Measurements from ENCODE around the gene TIMM17B. TPM values are rescaled to one million over a fixed set of nuclear protein-coding genes. Genes with fewer than 3 reads are reported as not detected.

Gene TIMM17B
- total and polyA plus RNA-seq, 2 donors from 2014 or later = 44.8 to 109 TPM

DNA sequence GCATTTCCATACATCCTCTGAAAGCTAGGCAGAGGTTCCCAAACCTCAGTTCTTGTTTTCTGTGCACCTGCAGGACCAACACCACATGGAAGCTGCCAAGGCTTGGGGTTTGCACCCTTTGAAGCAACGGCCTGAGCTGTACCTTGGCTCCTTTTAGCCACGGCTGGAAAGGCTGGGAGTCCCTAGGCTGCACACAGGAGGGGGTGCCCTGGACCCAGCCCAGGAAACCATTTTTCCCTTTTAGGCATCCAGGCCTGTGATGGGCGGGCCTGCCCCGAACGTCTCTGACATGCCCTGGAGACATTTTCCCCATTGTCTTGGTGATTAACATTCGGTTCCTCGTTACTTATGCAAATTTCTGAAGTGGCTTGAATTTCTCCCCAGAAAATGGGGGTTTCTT, 44.7 kb downstream of the TIMM17B start:
- no peaks in the 10 kb centered on the region for H3K27me3 ChIP-seq (ENCODE audit: control insufficient read depth, insufficient read depth, low read length)
- intact Hi-C loops (cut with DNase I) = no loop called here
- no peaks in the 10 kb centered on the region for H3K36me3 ChIP-seq (ENCODE audit: control insufficient read depth in 2 of 3, insufficient read depth in 3 of 3, low read length in 3 of 3)
- no peak overlapping the region for H3K4me3 ChIP-seq (ENCODE audit: low read length in 3 of 3)
- H3K4me1 ChIP-seq (ENCODE audit: control insufficient read depth in 2 of 3, insufficient read depth in 2 of 3, low read depth in 1 of 3, low read length in 3 of 3) = no peaks in the 10 kb centered on the region
- no peak overlapping the region for H3K27ac ChIP-seq (ENCODE audit: low read depth in 2 of 2, low read length in 2 of 2)
- no peak overlapping the region for H3K9ac ChIP-seq (ENCODE audit: low read length in 3 of 3)
- FAIRE-seq (no peak), DNase-seq (no peak)
- no peaks in the 10 kb centered on the region for H3K9me3 ChIP-seq (ENCODE audit: control insufficient read depth in 2 of 3, insufficient read depth in 1 of 3, low read length in 3 of 3)
- no peak for TF ChIP-seq CTCF (IDR thresholded peaks at IDR 0.05; ENCODE audit: borderline replicate concordance, extremely low read depth, insufficient read depth)

DNA sequence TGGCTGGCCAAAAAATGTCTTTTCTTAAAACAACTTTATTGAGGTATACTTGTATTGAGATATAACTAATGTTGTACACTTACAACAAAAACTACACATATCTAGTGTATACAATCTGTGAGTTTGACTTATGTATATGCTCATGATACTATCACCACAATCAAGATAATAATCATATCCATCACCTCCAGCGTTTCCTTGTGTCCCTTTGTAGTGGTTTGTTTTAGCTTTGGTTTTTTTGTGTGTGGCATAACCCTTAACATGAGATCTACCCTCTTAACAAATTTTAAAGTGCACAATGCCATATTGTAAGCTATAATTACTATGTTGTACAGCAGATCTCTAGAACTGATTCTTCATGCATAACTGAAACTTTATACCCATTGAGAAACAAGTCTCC, 48.7 kb downstream of the TIMM17B start:
- Histone ChIP-seq H3K9ac (ENCODE audit: low read length in 3 of 3) (no peak overlapping the region), H3K9me3 (ENCODE audit: control insufficient read depth in 2 of 3, insufficient read depth in 1 of 3, low read length in 3 of 3) (no peaks in the 10 kb centered on the region), H3K27ac (ENCODE audit: low read depth in 2 of 2, low read length in 2 of 2) (no peak overlapping the region), H3K36me3 (ENCODE audit: control insufficient read depth in 2 of 3, insufficient read depth in 3 of 3, low read length in 3 of 3) (no peaks in the 10 kb centered on the region), H3K4me1 (ENCODE audit: control insufficient read depth in 2 of 3, insufficient read depth in 2 of 3, low read depth in 1 of 3, low read length in 3 of 3) (no peaks in the 10 kb centered on the region), H3K4me3 (ENCODE audit: low read length in 3 of 3) (no peak overlapping the region), H3K27me3 (ENCODE audit: control insufficient read depth, insufficient read depth, low read length) (no peaks in the 10 kb centered on the region)
- no peak for DNase-seq
- intact Hi-C loops (cut with DNase I) = no loop called here
- no peak for TF ChIP-seq CTCF (IDR thresholded peaks at IDR 0.05; ENCODE audit: borderline replicate concordance, extremely low read depth, insufficient read depth)
- FAIRE-seq = no peak

Other genes starting within 250 kb of the TIMM17B start
- 14.2 TPM for gene WAS, start 214.0 kb downstream of the TIMM17B start, total RNA-seq
- 2.2 TPM for gene WAS, start 214.0 kb downstream of the TIMM17B start, polyA plus RNA-seq (ENCODE audit: insufficient read depth, low read depth, low replicate concordance)
- 5.0 TPM for gene SUV39H1, start 201.0 kb downstream of the TIMM17B start, total RNA-seq
- 2.8 TPM for gene SUV39H1, start 201.0 kb downstream of the TIMM17B start, polyA plus RNA-seq (ENCODE audit: insufficient read depth, low read depth, low replicate concordance)
- gene GLOD5, start 136.0 kb downstream of the TIMM17B start, total RNA-seq = 0.94 TPM
- gene GLOD5, start 136.0 kb downstream of the TIMM17B start, polyA plus RNA-seq (ENCODE audit: insufficient read depth, low read depth, low replicate concordance) = 12.6 TPM
- 0.60 TPM for gene GATA1, start 111.2 kb downstream of the TIMM17B start, total RNA-seq
- gene GATA1, start 111.2 kb downstream of the TIMM17B start, polyA plus RNA-seq (ENCODE audit: insufficient read depth, low read depth, low replicate concordance) = not detected
- gene HDAC6, start 95.7 kb downstream of the TIMM17B start, total RNA-seq = 96.9 TPM
- 123 TPM for gene HDAC6, start 95.7 kb downstream of the TIMM17B start, polyA plus RNA-seq (ENCODE audit: insufficient read depth, low read depth, low replicate concordance)
- gene ERAS, start 71.3 kb downstream of the TIMM17B start, total RNA-seq = 0.19 TPM
- gene ERAS, start 71.3 kb downstream of the TIMM17B start, polyA plus RNA-seq (ENCODE audit: insufficient read depth, low read depth, low replicate concordance) = 0.43 TPM
- 131 TPM for gene PCSK1N, start 62.2 kb downstream of the TIMM17B start, total RNA-seq
- 331 TPM for gene PCSK1N, start 62.2 kb downstream of the TIMM17B start, polyA plus RNA-seq (ENCODE audit: insufficient read depth, low read depth, low replicate concordance)
- 61.3 TPM for gene PQBP1, start 162 bp upstream of the TIMM17B start, total RNA-seq
- 93.4 TPM for gene PQBP1, start 162 bp upstream of the TIMM17B start, polyA plus RNA-seq (ENCODE audit: insufficient read depth, low read depth, low replicate concordance)
- 34.2 TPM for gene SLC35A2, start 13.9 kb upstream of the TIMM17B start, total RNA-seq
- gene SLC35A2, start 13.9 kb upstream of the TIMM17B start, polyA plus RNA-seq (ENCODE audit: insufficient read depth, low read depth, low replicate concordance) = 29.3 TPM
- gene PIM2, start 21.3 kb upstream of the TIMM17B start, total RNA-seq = 29.6 TPM
- 8.7 TPM for gene PIM2, start 21.3 kb upstream of the TIMM17B start, polyA plus RNA-seq (ENCODE audit: insufficient read depth, low read depth, low replicate concordance)
- gene OTUD5, start 59.8 kb upstream of the TIMM17B start, total RNA-seq = 56.2 TPM
- 40.2 TPM for gene OTUD5, start 59.8 kb upstream of the TIMM17B start, polyA plus RNA-seq (ENCODE audit: insufficient read depth, low read depth, low replicate concordance)
- gene KCND1, start 74.1 kb upstream of the TIMM17B start, total RNA-seq = 2.2 TPM
- 0.92 TPM for gene KCND1, start 74.1 kb upstream of the TIMM17B start, polyA plus RNA-seq (ENCODE audit: insufficient read depth, low read depth, low replicate concordance)
- 52.8 TPM for gene GRIPAP1, start 104.5 kb upstream of the TIMM17B start, total RNA-seq
- gene GRIPAP1, start 104.5 kb upstream of the TIMM17B start, polyA plus RNA-seq (ENCODE audit: insufficient read depth, low read depth, low replicate concordance) = 24.0 TPM
- gene TFE3, start 145.6 kb upstream of the TIMM17B start, total RNA-seq = 47.3 TPM
- gene TFE3, start 145.6 kb upstream of the TIMM17B start, polyA plus RNA-seq (ENCODE audit: insufficient read depth, low read depth, low replicate concordance) = 32.8 TPM
- gene CCDC120, start 161.2 kb upstream of the TIMM17B start, total RNA-seq = 13.7 TPM
- 5.2 TPM for gene CCDC120, start 161.2 kb upstream of the TIMM17B start, polyA plus RNA-seq (ENCODE audit: insufficient read depth, low read depth, low replicate concordance)
- 24.0 TPM for gene PRAF2, start 176.2 kb upstream of the TIMM17B start, total RNA-seq
- 47.9 TPM for gene PRAF2, start 176.2 kb upstream of the TIMM17B start, polyA plus RNA-seq (ENCODE audit: insufficient read depth, low read depth, low replicate concordance)
- 67.4 TPM for gene WDR45, start 182.1 kb upstream of the TIMM17B start, total RNA-seq
- gene WDR45, start 182.1 kb upstream of the TIMM17B start, polyA plus RNA-seq (ENCODE audit: insufficient read depth, low read depth, low replicate concordance) = 72.4 TPM
- gene GPKOW, start 226.0 kb upstream of the TIMM17B start, total RNA-seq = 20.4 TPM
- 21.4 TPM for gene GPKOW, start 226.0 kb upstream of the TIMM17B start, polyA plus RNA-seq (ENCODE audit: insufficient read depth, low read depth, low replicate concordance)

Data from kidney (tissue), 14 donors.